ENCODE results near the gene MORF4L1.
"Not testable (repeated sequence)": the region's sequence is repeated elsewhere in the genome, so short reads cannot be mapped to it uniquely, and the experiment has no call there.

The MORF4L1 gene, protein sequence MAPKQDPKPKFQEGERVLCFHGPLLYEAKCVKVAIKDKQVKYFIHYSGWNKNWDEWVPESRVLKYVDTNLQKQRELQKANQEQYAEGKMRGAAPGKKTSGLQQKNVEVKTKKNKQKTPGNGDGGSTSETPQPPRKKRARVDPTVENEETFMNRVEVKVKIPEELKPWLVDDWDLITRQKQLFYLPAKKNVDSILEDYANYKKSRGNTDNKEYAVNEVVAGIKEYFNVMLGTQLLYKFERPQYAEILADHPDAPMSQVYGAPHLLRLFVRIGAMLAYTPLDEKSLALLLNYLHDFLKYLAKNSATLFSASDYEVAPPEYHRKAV

DNA sequence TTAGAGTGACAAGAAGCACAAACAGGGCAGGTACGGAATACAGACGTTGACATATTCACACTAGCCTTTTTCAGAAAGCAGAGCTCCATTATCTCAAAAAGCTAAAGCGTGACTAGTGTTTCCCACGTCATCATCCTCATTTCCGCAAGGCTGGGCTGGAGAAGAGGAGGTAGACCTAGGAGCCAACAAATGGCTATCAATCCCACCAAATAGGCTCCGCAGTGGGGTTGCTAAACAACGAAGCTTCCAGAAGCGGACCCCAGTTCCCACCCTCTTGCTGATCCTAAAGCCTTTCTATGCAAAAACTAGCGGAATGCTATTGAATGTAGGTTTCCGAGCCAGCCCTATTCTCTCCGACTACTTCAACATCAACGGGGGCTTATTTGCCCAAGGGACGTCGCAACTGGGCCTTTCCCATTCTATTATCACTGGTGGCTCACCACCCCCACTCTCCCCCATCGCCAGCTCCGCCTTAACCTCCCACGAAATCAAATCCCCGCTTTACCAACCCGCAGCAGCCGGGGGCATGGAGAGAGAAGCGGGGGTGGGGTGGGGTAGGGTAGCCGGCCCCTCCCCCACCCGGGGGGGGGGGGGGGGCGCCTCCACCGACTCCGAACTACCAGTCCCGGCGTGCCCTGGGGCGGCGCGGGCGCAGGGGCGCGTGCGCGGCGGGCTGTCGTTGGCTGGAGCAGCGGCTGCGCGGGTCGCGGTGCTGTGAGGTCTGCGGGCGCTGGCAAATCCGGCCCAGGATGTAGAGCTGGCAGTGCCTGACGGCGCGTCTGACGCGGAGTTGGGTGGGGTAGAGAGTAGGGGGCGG lies at the start of gene MORF4L1:
TSS of gene MORF4L1 (plus strand) at position 736 of the 817 bp plus-strand sequence. CDS start 128 bp downstream, outside the sequence.
- peak; percentile 92 to 95 for DNase-seq (ENCODE audit: low read depth in 2 of 2)

GRCh38 chr15:78828920-78829319 lies 43.8 kb upstream of the MORF4L1 start:
- DNase-seq (ENCODE audit: low read depth in 2 of 2), result no peak

GRCh38 chr15:78830514-78831228 lies 42.0 kb upstream of the MORF4L1 start:
- DNase-seq (ENCODE audit: low read depth in 2 of 2), result no peak

GRCh38 chr15:78831229-78832207 lies 41.2 kb upstream of the MORF4L1 start:
- no peak for DNase-seq (ENCODE audit: low read depth in 2 of 2)

GRCh38 chr15:78836333-78836732 lies 36.4 kb upstream of the MORF4L1 start:
- no peak for DNase-seq (ENCODE audit: low read depth in 2 of 2)

GRCh38 chr15:78837131-78837530 lies 35.6 kb upstream of the MORF4L1 start:
- no peak for DNase-seq (ENCODE audit: low read depth in 2 of 2)

DNA sequence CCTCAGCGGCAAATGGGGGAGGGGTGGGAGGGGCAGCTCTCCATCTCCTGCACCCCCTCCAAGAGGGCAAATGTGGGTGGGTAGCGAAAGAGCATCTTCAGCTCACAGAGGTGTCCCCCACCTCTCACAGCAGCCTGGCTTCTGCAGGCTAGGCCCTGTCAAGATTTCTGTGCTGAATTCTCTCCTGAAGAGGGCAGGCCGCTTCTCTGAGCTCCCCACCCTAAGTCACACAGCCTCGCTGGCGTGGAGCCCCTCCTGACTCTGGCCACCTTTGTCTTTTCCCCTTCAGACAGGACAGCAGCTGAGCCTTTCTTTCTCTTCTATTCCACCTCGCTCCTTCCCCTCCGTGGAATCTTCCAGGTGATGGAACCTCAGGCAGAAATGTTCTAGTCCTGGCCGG lies 35.1 kb upstream of the MORF4L1 start:
- no peak for DNase-seq (ENCODE audit: low read depth in 2 of 2)

DNA sequence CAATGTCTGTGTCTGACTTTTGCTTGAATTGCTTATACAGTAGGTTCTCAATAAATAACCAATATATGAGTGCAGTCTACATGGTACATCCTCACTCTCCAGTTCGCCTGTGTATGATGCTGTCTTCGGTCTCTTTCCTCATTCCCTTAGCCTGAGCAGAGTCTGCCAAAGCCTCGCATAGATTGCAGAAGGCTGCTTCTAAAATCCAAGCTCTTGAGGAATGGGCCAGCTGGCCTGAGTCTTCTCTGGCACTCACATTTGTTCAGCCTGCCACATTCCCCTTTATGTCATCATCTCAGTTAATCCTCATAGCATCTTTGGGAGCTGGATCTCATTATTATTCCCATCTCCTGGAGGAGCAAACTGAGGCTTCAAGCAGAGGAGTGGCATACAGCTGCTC lies 34.2 kb upstream of the MORF4L1 start:
- no peak for DNase-seq (ENCODE audit: low read depth in 2 of 2)

- not testable (repeated sequence) for DNase-seq (ENCODE audit: low read depth in 2 of 2)
Observed at GRCh38 chr15:78839151-78839550, 33.5 kb upstream of the MORF4L1 start.

DNA sequence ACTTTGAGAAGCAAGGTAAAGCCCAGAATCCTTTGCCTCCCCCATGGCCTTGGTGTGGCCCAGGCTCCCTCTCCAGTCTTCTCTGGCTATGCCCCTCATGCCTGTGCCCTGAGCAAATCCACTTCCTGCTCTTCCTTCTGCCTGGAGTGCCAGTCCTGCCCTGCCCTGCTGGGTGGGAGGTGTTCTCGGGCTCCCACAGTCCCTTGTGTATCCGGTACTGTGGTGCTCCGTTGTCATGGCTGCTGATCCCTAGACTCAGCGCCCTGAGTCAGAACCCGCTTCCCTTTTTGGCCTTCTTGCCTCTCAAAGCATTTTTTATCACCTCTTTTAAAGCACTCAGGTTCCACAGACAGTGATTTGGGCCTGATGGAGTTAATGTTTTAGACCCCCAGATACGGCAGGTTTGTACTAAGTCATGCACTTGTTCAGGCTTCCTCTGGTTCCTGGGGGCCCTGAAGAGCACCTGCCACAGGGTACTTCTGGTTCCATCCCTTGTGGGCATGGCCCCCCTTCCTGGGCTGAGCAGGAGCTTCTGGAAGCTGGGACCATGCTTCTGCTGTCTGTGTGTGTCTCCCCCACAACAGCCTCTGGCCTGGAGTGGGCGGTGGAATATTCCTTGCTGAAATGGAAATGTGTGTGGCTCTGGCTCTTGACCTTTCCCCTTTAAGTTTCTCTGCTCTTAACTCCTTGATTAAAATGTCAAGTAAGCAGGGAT lies 31.9 kb upstream of the MORF4L1 start:
- no peak for DNase-seq (ENCODE audit: low read depth in 2 of 2)

- DNase-seq (ENCODE audit: low read depth in 2 of 2), result no peak
Observed at GRCh38 chr15:78841376-78841706, 31.3 kb upstream of the MORF4L1 start.

DNA sequence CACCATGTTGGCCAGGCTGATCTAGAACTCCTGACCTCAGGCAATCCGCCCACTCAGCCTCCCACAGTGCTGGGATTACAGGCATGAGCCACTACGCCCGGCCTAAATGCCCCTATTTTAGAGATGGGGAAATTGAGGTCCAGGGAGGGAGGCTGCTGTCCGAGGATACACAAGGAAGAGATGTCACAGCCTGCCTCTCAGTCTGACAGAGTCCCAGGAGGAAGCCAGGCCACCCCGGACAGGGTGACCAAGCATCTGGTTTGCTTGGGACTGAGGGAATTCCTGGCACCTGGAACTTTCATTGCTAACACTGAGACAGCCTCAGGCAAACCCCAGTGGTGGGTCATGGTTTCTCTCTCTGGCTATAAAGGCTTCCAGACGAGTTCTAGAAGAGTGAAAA lies 30.8 kb upstream of the MORF4L1 start:
- no peak for DNase-seq (ENCODE audit: low read depth in 2 of 2)

DNA sequence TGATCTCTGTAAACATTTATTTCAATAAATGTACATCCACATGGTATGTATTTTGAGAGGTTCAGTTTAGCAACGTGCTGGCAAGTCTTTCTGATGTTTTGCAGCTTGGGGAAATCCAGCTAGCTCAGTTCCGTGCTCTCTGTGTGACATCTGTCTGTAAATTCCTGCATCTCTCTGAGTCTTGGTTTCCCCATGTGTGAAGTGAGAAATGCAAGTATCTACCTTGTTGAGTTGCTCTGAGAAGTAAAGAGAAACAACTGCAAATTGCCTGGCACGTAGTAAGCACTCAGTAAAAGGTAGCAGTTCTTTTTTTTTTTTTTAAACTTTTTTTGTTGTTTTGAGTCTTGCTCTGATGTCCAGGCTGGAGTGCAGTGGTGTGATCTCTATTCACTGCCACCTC lies 30.2 kb upstream of the MORF4L1 start:
- no peak for DNase-seq (ENCODE audit: low read depth in 2 of 2)

DNA sequence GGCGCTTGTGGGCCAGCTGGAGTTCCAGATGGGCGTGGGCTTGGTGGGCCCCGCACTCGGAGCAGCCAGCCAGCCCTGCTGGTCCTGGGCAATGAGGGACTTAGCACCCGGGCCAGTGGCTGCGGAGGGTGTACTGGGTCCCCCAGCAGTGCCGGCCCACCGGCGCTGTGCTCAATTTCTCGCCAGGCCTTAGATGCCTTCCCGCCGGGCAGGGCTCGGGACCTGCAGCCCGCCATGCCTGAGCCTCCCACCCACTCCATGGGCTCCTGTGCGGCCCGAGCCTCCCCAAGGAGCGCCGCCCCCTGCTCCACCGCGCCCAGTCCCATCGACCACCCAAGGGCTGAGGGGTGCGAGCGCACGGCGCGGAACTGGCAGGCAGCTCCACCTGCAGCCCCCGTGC lies 25.8 kb upstream of the MORF4L1 start:
- DNase-seq (ENCODE audit: low read depth in 2 of 2), result not testable (repeated sequence)

GRCh38 chr15:78847387-78847906 lies 25.2 kb upstream of the MORF4L1 start:
- not testable (repeated sequence) for DNase-seq (ENCODE audit: low read depth in 2 of 2)

DNA sequence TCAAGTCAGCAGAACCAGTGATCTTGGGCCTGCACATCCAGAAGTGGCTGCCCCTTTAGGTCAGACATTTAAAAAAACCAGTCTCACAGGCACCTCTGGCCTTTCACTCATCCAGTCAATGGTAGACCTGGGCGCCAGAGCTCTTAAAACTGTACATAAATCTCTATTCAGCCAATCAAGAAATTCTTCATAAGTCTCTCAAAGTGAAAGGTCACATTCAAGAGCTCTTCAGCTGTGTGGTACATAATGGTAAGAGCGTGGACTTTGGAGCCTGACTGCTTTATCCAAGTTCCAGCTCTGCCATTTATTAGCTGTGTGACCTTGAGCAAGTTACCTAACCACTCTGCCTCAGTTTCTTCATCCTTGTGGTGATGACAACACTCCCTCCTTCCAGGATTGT lies 22.3 kb upstream of the MORF4L1 start:
- no peak for DNase-seq (ENCODE audit: low read depth in 2 of 2)

DNA sequence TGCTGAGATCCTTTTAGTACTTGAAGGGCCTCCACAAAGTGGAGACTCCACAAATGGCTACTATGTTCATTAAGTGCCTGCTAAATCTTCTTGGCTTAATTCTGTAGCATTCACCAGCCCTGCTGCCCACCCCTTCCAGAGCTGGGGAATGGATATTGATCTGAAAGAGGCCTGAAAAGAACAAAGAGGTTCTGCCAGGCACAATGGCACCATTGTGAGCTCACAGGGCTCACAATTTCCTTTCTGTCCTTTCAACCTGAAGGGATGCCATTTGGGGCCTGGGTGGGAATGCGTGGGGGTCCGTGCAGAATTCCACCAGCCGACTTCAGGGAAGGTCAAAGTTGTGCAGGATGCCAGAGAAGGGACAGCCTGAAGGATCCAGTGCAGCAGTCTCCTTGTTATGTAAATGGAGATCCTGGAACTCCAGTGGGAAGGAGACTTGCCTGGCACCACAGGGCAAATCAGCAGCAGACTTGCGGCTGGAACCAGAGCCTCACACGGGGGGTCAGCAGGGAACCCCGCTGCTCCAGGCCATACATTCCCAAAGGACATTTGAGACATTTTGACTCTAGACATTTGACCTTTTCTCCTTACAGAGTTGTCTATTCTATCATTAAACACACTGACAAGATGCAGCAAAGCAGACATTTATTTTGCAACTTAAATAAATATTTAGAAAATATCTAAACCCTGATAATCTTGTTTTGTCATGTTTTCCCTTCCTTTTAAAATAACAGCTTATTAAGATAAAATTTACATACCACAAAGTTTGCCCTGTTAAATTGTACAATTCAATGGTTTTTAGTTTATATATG lies 21.5 kb upstream of the MORF4L1 start:
- DNase-seq (ENCODE audit: low read depth in 2 of 2), result no peak

DNA sequence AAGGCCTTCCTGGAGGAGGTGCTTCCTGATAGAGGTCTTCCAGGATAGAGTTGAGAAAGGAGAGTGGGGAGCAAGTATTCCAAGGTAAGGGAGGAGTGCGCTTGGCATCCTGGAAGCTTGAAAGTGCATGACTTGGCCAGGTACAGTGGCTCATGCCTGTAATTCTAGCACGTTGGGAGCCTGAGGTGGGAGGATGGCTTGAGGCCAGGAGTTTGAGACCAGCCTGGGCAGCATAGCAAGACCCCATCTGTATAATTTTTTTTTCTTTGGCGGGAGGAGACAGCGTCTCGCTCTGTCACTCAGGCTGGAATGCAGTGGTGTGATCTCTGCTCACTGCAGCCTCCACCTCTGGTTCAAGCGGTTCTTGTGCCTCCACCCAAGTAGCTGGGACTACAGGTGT lies 19.2 kb upstream of the MORF4L1 start:
- no peak for DNase-seq (ENCODE audit: low read depth in 2 of 2)

- no peak for DNase-seq (ENCODE audit: low read depth in 2 of 2)
Observed at GRCh38 chr15:78854833-78855372, 17.8 kb upstream of the MORF4L1 start.

Measured in stimulated activated CD8-positive, alpha-beta memory T cell treated with anti-CD3 and anti-CD28 coated beads, Interleukin-15, amount 100 ng/mL, for 4 hours (primary cell).